Measurements from ENCODE around the gene COPG1. TPM values are rescaled to one million over a fixed set of nuclear protein-coding genes. Genes with fewer than 3 reads are reported as not detected.

The COPG1 gene
- total and polyA plus RNA-seq, 10 of the 15 experiments (the other 5 are each of a cell fraction or from before 2014, with no cell fraction given): 54.8 to 143 (median 91.2) TPM

DNA sequence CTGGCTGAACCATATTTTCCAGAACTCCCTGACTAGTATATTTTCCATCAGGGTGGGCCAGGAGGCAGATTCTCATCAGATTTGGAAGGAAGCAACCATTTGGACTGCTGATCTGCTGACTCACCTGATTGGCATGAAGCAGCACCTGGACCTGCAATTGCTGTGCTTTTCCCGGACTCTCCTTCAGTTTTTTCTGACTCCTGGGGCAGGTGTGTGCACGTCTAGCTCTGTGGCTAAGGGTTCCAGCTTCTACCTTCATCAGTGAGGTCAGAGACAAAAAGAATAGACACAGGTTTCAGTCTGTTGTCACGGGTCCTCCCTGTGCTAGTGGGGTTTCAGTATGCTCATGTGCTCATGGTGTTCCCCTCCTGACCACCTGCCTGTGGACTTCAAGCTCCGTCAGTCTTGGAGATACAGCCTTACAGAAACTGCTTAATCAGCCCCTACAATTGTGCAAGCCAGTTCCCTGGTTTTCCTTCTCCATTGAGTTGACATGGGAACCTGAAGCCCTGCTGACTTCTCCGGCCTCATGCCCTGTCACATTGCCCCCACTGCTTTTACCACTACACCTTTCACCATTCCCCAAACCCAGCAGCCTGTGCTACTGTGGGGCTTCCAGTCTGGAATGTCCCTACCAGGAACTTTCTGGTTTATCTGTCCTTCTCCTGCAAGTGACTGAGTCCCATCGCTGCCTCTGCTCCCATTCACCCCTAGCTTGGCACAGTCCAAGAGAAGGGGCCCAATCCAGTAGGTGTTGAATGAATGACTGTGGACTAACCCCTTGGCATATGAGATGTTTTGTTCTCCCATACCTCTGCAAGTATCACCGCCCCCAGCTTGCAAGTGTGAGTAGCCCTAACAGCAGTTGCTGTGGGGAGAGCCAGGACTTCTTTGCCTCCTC is 61.0 kb downstream of the COPG1 start:
- Histone ChIP-seq H4K20me1 (ENCODE audit: control insufficient read depth, insufficient read depth) (no peaks in the 10 kb centered on the region), H3K4me1 (ENCODE audit: control insufficient read depth, insufficient read depth, low read length) (peaks cover 18% of the 10 kb centered on the region), H3K36me3 (ENCODE audit: control insufficient read depth in 2 of 2, insufficient read depth in 2 of 2, low read length in 1 of 2) (peaks cover 0 to 2% of the 10 kb centered on the region in 2 experiments; a peak in 1 of 4 replicates), H3K4me2 (ENCODE audit: control insufficient read depth, insufficient read depth) (no peak overlapping the region), H3K9ac (ENCODE audit: control insufficient read depth, insufficient read depth, low read length) (no peak overlapping the region), H3K9me3 (replicated peaks; ENCODE audit: control insufficient read depth, insufficient read depth, low read length) (no peaks in the 10 kb centered on the region), H2AFZ (ENCODE audit: control insufficient read depth, low read depth, low read length) (no peak overlapping the region), H3K27me3 (replicated peaks in 1 of 2; ENCODE audit: control insufficient read depth in 2 of 2, insufficient read depth in 2 of 2, low read length in 1 of 2) (no peaks in the 10 kb centered on the region), H3K4me3 (no peak overlapping the region), H3K27ac (ENCODE audit: control insufficient read depth, insufficient read depth) (no peak overlapping the region), H3K79me2 (ENCODE audit: control insufficient read depth, insufficient read depth, low read length) (no peaks in the 10 kb centered on the region)
- ChIA-PET SMC1A (ENCODE audit: uncharacterized antibody, unreplicated experiment) (interaction anchor here (0.6 to 8.5 kb wide), 5 partner anchors 13 to 64 kb away, joined by 3 to 75 read pairs (median 5); partner anchors contain the start of gene COPG1), CTCF (interaction anchor here (0.6 to 1.6 kb wide), 8 partner anchors 18 to 341 kb away, joined by 3 to 8 read pairs (median 3); no protein-coding TSS in a partner anchor), RAD21 (ENCODE audit: unreplicated experiment) (interaction anchor here (0.9 to 1.5 kb wide), 3 partner anchors 12 to 31 kb away, joined by 3 to 7 read pairs (median 5); no protein-coding TSS in a partner anchor), POLR2A (interaction anchor here (0.7 to 2.6 kb wide), 7 partner anchors 9 to 60 kb away, joined by 4 to 13 read pairs (median 5); partner anchors contain the start of genes COPG1 and HMCES)
- intact Hi-C loops (cut with micrococcal nuclease; ENCODE audit: unreplicated experiment) (loop anchor here (2.0 kb wide), 1 partner anchor 28 kb away; no protein-coding TSS in a partner anchor), in situ Hi-C loops (cut with MboI) (no loop called here)
- DNase-seq (ENCODE audit: low read depth, low spot score) (no peak), ATAC-seq (peak; percentile 56), FAIRE-seq (no peak)
- WGBS (ENCODE audit: insufficient coverage, insufficient replicate concordance, low lambda C conversion rate, missing lambda C conversion rate): 38% methylated on average over 7 of the region's 7 CpGs
- BruUV-seq (replicated peaks): no TSS peak
- TF ChIP-seq RUNX3 (IDR thresholded peaks at IDR 0.05; ENCODE audit: low read length) (peak; percentile 78), CREM (IDR thresholded peaks at IDR 0.05; ENCODE audit: low read depth) (peak; percentile 81), GATAD2B (conservative IDR thresholded peaks at IDR 0.05; ENCODE audit: low read depth) (0 out of 2 replicates have a peak, but pooled peaks have one; percentile 24), MEF2B (IDR thresholded peaks at IDR 0.05; ENCODE audit: partially characterized antibody, poor library complexity, severe bottlenecking) (no peak), TCF7 (IDR thresholded peaks at IDR 0.05; ENCODE audit: borderline replicate concordance) (no peak), CBX3 (IDR thresholded peaks at IDR 0.05; ENCODE audit: borderline replicate concordance, low read depth) (no peak), CBFB (IDR thresholded peaks at IDR 0.05; ENCODE audit: low read depth) (peak; percentile 60), NR2C2 (IDR thresholded peaks at IDR 0.05; ENCODE audit: borderline replicate concordance, control insufficient read depth, insufficient read length, low read depth) (no peak), MYC (IDR thresholded peaks at IDR 0.05; ENCODE audit: insufficient read depth, insufficient read length, insufficient replicate concordance, low read length, severe bottlenecking) (no peak), PML (IDR thresholded peaks at IDR 0.05; ENCODE audit: low read length) (no peak), ZNF384 (IDR thresholded peaks at IDR 0.05; ENCODE audit: borderline replicate concordance, low read depth, low read length) (no peak), BRCA1 (IDR thresholded peaks at IDR 0.05; ENCODE audit: low read depth, low read length) (no peak), TCF3 (IDR thresholded peaks at IDR 0.05; ENCODE audit: borderline replicate concordance, insufficient read depth, low read depth, low read length) (no peak)
- TF ChIP-seq, protein P1, sequence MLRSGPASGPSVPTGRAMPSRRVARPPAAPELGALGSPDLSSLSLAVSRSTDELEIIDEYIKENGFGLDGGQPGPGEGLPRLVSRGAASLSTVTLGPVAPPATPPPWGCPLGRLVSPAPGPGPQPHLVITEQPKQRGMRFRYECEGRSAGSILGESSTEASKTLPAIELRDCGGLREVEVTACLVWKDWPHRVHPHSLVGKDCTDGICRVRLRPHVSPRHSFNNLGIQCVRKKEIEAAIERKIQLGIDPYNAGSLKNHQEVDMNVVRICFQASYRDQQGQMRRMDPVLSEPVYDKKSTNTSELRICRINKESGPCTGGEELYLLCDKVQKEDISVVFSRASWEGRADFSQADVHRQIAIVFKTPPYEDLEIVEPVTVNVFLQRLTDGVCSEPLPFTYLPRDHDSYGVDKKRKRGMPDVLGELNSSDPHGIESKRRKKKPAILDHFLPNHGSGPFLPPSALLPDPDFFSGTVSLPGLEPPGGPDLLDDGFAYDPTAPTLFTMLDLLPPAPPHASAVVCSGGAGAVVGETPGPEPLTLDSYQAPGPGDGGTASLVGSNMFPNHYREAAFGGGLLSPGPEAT (IDR thresholded peaks at IDR 0.05; ENCODE audit: low read depth): peak; percentile 93
- TF ChIP-seq, protein P2, sequence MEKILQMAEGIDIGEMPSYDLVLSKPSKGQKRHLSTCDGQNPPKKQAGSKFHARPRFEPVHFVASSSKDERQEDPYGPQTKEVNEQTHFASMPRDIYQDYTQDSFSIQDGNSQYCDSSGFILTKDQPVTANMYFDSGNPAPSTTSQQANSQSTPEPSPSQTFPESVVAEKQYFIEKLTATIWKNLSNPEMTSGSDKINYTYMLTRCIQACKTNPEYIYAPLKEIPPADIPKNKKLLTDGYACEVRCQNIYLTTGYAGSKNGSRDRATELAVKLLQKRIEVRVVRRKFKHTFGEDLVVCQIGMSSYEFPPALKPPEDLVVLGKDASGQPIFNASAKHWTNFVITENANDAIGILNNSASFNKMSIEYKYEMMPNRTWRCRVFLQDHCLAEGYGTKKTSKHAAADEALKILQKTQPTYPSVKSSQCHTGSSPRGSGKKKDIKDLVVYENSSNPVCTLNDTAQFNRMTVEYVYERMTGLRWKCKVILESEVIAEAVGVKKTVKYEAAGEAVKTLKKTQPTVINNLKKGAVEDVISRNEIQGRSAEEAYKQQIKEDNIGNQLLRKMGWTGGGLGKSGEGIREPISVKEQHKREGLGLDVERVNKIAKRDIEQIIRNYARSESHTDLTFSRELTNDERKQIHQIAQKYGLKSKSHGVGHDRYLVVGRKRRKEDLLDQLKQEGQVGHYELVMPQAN (conservative IDR thresholded peaks at IDR 0.05): no peak
- TF ChIP-seq, protein P3, sequence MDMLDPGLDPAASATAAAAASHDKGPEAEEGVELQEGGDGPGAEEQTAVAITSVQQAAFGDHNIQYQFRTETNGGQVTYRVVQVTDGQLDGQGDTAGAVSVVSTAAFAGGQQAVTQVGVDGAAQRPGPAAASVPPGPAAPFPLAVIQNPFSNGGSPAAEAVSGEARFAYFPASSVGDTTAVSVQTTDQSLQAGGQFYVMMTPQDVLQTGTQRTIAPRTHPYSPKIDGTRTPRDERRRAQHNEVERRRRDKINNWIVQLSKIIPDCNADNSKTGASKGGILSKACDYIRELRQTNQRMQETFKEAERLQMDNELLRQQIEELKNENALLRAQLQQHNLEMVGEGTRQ (IDR thresholded peaks at IDR 0.05; ENCODE audit: borderline replicate concordance, low read depth, low read length): peak; percentile 13; the same call in 1 of the 2 replicates
- TF ChIP-seq, protein P4, sequence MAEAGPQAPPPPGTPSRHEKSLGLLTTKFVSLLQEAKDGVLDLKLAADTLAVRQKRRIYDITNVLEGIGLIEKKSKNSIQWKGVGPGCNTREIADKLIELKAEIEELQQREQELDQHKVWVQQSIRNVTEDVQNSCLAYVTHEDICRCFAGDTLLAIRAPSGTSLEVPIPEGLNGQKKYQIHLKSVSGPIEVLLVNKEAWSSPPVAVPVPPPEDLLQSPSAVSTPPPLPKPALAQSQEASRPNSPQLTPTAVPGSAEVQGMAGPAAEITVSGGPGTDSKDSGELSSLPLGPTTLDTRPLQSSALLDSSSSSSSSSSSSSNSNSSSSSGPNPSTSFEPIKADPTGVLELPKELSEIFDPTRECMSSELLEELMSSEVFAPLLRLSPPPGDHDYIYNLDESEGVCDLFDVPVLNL (IDR thresholded peaks at IDR 0.05; ENCODE audit: low read depth, low read length): no peak
